Measurements from ENCODE around the gene CLDN3.
"Not testable (repeated sequence)": the region's sequence is repeated elsewhere in the genome, so short reads cannot be mapped to it uniquely, and the experiment has no call there.

Gene CLDN3

GRCh38 chr7:73770002-73770859 lies at the start of gene CLDN3:
CLDN3 (minus strand) TSS chr7:73770270; CDS start chr7:73770049, 221 bp downstream.
- DNase-seq = peak; percentile 7

GRCh38 chr7:73817121-73817520 lies 47.1 kb upstream of the CLDN3 start:
- no peak for DNase-seq

- DNase-seq = no peak
Measured at GRCh38 chr7:73815436-73815835, 45.4 kb upstream of the CLDN3 start.

- DNase-seq = no peak
Measured at GRCh38 chr7:73812996-73813395, 42.9 kb upstream of the CLDN3 start.

- peak; percentile 69 for DNase-seq
Measured at GRCh38 chr7:73811760-73812168, 41.7 kb upstream of the CLDN3 start.

GRCh38 chr7:73810998-73811360 lies 40.9 kb upstream of the CLDN3 start:
- no peak for DNase-seq

- DNase-seq = no peak
Measured at GRCh38 chr7:73809467-73809951, 39.4 kb upstream of the CLDN3 start.

GRCh38 chr7:73802459-73802858 lies 32.4 kb upstream of the CLDN3 start:
- no peak for DNase-seq

GRCh38 chr7:73801577-73801976 lies 31.5 kb upstream of the CLDN3 start:
- DNase-seq = no peak

- no peak for DNase-seq
Measured at GRCh38 chr7:73799282-73800141, 29.4 kb upstream of the CLDN3 start.

GRCh38 chr7:73797176-73797575 lies 27.1 kb upstream of the CLDN3 start:
- not testable (repeated sequence) for DNase-seq

- DNase-seq = not testable (repeated sequence)
Measured at GRCh38 chr7:73796656-73797055, 26.6 kb upstream of the CLDN3 start.

GRCh38 chr7:73795188-73795587 lies 25.1 kb upstream of the CLDN3 start:
- DNase-seq = not testable (repeated sequence)

GRCh38 chr7:73791170-73791690 lies 21.2 kb upstream of the CLDN3 start:
- not testable (repeated sequence) for DNase-seq

- DNase-seq = no peak
Measured at GRCh38 chr7:73789051-73789450, 19.0 kb upstream of the CLDN3 start.

GRCh38 chr7:73787786-73788048 lies 17.6 kb upstream of the CLDN3 start:
- not testable (repeated sequence) for DNase-seq

- no peak for DNase-seq
Measured at GRCh38 chr7:73786588-73786987, 16.5 kb upstream of the CLDN3 start.

- DNase-seq = no peak
Measured at GRCh38 chr7:73779517-73779916, 9.4 kb upstream of the CLDN3 start.

- DNase-seq = no peak
Measured at GRCh38 chr7:73778801-73779389, 8.8 kb upstream of the CLDN3 start.

GRCh38 chr7:73774923-73775322 lies 4.9 kb upstream of the CLDN3 start:
- no peak for DNase-seq

- peak; percentile 6 for DNase-seq
Measured at GRCh38 chr7:73773700-73774517, 3.8 kb upstream of the CLDN3 start.

Data from inflammatory macrophage treated with lipopolysaccharide for 4 hours (primary cell).